ENCODE data around the gene ACAN.

DNA sequence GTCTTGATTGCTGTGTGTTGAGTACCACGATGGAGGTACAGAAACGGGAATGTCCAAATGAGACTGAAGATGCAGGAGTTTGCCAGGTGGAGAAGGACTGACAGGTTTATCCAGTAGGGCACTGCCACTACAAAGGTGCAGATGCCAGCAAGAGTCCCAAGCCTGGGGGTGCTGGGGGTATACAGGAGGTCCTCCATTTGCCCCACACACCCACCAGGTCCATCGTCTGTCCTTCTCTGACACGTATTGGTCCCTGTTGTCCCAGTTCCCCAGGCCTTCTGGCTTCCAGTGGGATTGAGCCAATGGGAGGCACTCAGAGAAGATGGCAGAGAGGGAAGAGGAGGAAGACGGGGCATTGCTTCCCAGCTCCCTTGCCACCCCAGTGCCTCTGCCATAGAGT lies 85.5 kb downstream of the ACAN start:
- TF ChIP-seq, protein P1, sequence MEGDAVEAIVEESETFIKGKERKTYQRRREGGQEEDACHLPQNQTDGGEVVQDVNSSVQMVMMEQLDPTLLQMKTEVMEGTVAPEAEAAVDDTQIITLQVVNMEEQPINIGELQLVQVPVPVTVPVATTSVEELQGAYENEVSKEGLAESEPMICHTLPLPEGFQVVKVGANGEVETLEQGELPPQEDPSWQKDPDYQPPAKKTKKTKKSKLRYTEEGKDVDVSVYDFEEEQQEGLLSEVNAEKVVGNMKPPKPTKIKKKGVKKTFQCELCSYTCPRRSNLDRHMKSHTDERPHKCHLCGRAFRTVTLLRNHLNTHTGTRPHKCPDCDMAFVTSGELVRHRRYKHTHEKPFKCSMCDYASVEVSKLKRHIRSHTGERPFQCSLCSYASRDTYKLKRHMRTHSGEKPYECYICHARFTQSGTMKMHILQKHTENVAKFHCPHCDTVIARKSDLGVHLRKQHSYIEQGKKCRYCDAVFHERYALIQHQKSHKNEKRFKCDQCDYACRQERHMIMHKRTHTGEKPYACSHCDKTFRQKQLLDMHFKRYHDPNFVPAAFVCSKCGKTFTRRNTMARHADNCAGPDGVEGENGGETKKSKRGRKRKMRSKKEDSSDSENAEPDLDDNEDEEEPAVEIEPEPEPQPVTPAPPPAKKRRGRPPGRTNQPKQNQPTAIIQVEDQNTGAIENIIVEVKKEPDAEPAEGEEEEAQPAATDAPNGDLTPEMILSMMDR (IDR thresholded peaks at IDR 0.05 in 2 of 3, conservative IDR thresholded peaks at IDR 0.05 in 1 of 3; ENCODE audit: insufficient read depth in 2 of 3, low read depth in 1 of 3, low read length in 3 of 3) = no peak
- no peak for TF ChIP-seq ELF1 (tag; IDR thresholded peaks at IDR 0.05)
- no peak for TF ChIP-seq HEY1 (CRISPR knock-in tag; IDR thresholded peaks at IDR 0.05; ENCODE audit: borderline replicate concordance)
- TF ChIP-seq ZNF449 (CRISPR knock-in tag; IDR thresholded peaks at IDR 0.05) = no peak
- TF ChIP-seq TCF3 (CRISPR knock-in tag; IDR thresholded peaks at IDR 0.05) = no peak

Data from K562 (cell line).